Measurements from ENCODE around the gene RALGAPA2. TPM values are rescaled to one million over a fixed set of nuclear protein-coding genes. Genes with fewer than 3 reads are reported as not detected.

Gene RALGAPA2
- total RNA-seq, 1 donor: 6.2 TPM

- Histone ChIP-seq H3K4me3 (ENCODE audit: insufficient read depth, low read length) (no peak overlapping the region), H3K79me2 (ENCODE audit: insufficient read depth, low read length) (no peaks in the 10 kb centered on the region), H3K9me3 (ENCODE audit: low read depth, low read length) (no peaks in the 10 kb centered on the region), H2AFZ (ENCODE audit: low read length) (no peak overlapping the region), H3K36me3 (ENCODE audit: insufficient read depth, low read length) (no peaks in the 10 kb centered on the region), H3K4me1 (ENCODE audit: insufficient read depth, low read length) (no peaks in the 10 kb centered on the region), H3K4me2 (ENCODE audit: insufficient read depth, low read length) (no peak overlapping the region), H3K27ac (ENCODE audit: low read depth, low read length) (no peak overlapping the region), H3K27me3 (ENCODE audit: insufficient read depth, low read length) (no peaks in the 10 kb centered on the region), H4K20me1 (ENCODE audit: insufficient read depth, low read length) (no peaks in the 10 kb centered on the region)
- no peak for DNase-seq (ENCODE audit: insufficient read length, low spot score, missing footprints)
- TF ChIP-seq CTCF (IDR thresholded peaks at IDR 0.05; ENCODE audit: extremely low read depth, low read depth, low read length): no peak
Observed at GRCh38 chr20:20658123-20658522, 54.3 kb downstream of the RALGAPA2 start.

- DNase-seq (ENCODE audit: insufficient read length, low spot score, missing footprints): no peak
- no peaks in the 10 kb centered on the region for H3K36me3 ChIP-seq (ENCODE audit: insufficient read depth, low read length)
- no peaks in the 10 kb centered on the region for H3K27me3 ChIP-seq (ENCODE audit: insufficient read depth, low read length)
- no peak for TF ChIP-seq CTCF (IDR thresholded peaks at IDR 0.05; ENCODE audit: extremely low read depth, low read depth, low read length)
- H3K4me3 ChIP-seq (ENCODE audit: insufficient read depth, low read length): no peak overlapping the region
- no peak overlapping the region for H3K27ac ChIP-seq (ENCODE audit: low read depth, low read length)
- no peaks in the 10 kb centered on the region for H3K4me1 ChIP-seq (ENCODE audit: insufficient read depth, low read length)
- H3K79me2 ChIP-seq (ENCODE audit: insufficient read depth, low read length): no peaks in the 10 kb centered on the region
- no peak overlapping the region for H2AFZ ChIP-seq (ENCODE audit: low read length)
- no peaks in the 10 kb centered on the region for H3K9me3 ChIP-seq (ENCODE audit: low read depth, low read length)
- no peaks in the 10 kb centered on the region for H4K20me1 ChIP-seq (ENCODE audit: insufficient read depth, low read length)
- no peak overlapping the region for H3K4me2 ChIP-seq (ENCODE audit: insufficient read depth, low read length)
Observed at GRCh38 chr20:20657092-20657491, 55.4 kb downstream of the RALGAPA2 start.

GRCh38 chr20:20655883-20656282 lies 56.6 kb downstream of the RALGAPA2 start:
- no peak for TF ChIP-seq CTCF (IDR thresholded peaks at IDR 0.05; ENCODE audit: extremely low read depth, low read depth, low read length)
- no peak for DNase-seq (ENCODE audit: insufficient read length, low spot score, missing footprints)
- H3K4me1 ChIP-seq (ENCODE audit: insufficient read depth, low read length): no peaks in the 10 kb centered on the region
- no peaks in the 10 kb centered on the region for H3K27me3 ChIP-seq (ENCODE audit: insufficient read depth, low read length)
- H3K27ac ChIP-seq (ENCODE audit: low read depth, low read length): no peak overlapping the region
- H3K9me3 ChIP-seq (ENCODE audit: low read depth, low read length): no peaks in the 10 kb centered on the region
- H2AFZ ChIP-seq (ENCODE audit: low read length): no peak overlapping the region
- H4K20me1 ChIP-seq (ENCODE audit: insufficient read depth, low read length): no peaks in the 10 kb centered on the region
- no peaks in the 10 kb centered on the region for H3K79me2 ChIP-seq (ENCODE audit: insufficient read depth, low read length)
- H3K36me3 ChIP-seq (ENCODE audit: insufficient read depth, low read length): no peaks in the 10 kb centered on the region
- no peak overlapping the region for H3K4me3 ChIP-seq (ENCODE audit: insufficient read depth, low read length)
- H3K4me2 ChIP-seq (ENCODE audit: insufficient read depth, low read length): no peak overlapping the region

- Histone ChIP-seq H3K79me2 (ENCODE audit: insufficient read depth, low read length) (no peaks in the 10 kb centered on the region), H3K27me3 (ENCODE audit: insufficient read depth, low read length) (no peaks in the 10 kb centered on the region), H3K4me3 (ENCODE audit: insufficient read depth, low read length) (no peak overlapping the region), H3K27ac (ENCODE audit: low read depth, low read length) (no peak overlapping the region), H3K4me1 (ENCODE audit: insufficient read depth, low read length) (no peaks in the 10 kb centered on the region), H2AFZ (ENCODE audit: low read length) (no peak overlapping the region), H4K20me1 (ENCODE audit: insufficient read depth, low read length) (no peaks in the 10 kb centered on the region), H3K9me3 (ENCODE audit: low read depth, low read length) (no peaks in the 10 kb centered on the region), H3K4me2 (ENCODE audit: insufficient read depth, low read length) (no peak overlapping the region), H3K36me3 (ENCODE audit: insufficient read depth, low read length) (no peaks in the 10 kb centered on the region)
- DNase-seq (ENCODE audit: insufficient read length, low spot score, missing footprints): no peak
- no peak for TF ChIP-seq CTCF (IDR thresholded peaks at IDR 0.05; ENCODE audit: extremely low read depth, low read depth, low read length)
Observed at GRCh38 chr20:20649945-20650344, 62.5 kb downstream of the RALGAPA2 start.

Measured in osteoblast (primary cell).